Measurements from ENCODE around the gene USH2A. TPM values are rescaled to one million over a fixed set of nuclear protein-coding genes. Genes with fewer than 3 reads are reported as not detected.

Gene USH2A
- total RNA-seq, 1 experiment from 2014 or later = not detected

DNA sequence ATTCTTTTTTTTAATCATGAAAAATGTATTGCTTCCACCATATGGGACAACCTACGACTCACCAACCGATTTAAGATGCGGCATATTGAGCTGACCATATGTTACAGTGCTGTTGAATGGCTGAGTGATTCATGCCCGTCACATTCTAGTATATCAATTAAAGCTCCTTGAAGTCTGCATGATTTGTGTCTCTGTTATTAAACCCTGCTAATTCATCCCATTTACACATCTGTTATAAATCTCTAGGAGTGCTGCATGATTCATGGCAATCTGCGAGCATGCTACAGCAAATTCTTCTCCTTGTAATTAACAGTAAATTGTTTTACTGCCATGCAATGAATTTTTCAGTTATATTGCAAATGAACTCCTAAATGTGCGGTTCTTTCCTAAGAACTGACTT is 239.8 kb downstream of the USH2A start (continued):
- no peak for TF ChIP-seq EGR1 (IDR thresholded peaks at IDR 0.05; ENCODE audit: low read depth)
- no peak for TF ChIP-seq ZNF274 (IDR thresholded peaks at IDR 0.05; ENCODE audit: low read depth, low read length)
- TF ChIP-seq, protein P1, sequence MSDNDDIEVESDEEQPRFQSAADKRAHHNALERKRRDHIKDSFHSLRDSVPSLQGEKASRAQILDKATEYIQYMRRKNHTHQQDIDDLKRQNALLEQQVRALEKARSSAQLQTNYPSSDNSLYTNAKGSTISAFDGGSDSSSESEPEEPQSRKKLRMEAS (IDR thresholded peaks at IDR 0.05) = no peak
- no peak for TF ChIP-seq JUND (IDR thresholded peaks at IDR 0.05)
- TF ChIP-seq FOSL1 (IDR thresholded peaks at IDR 0.05; ENCODE audit: low read depth) = no peak

DNA sequence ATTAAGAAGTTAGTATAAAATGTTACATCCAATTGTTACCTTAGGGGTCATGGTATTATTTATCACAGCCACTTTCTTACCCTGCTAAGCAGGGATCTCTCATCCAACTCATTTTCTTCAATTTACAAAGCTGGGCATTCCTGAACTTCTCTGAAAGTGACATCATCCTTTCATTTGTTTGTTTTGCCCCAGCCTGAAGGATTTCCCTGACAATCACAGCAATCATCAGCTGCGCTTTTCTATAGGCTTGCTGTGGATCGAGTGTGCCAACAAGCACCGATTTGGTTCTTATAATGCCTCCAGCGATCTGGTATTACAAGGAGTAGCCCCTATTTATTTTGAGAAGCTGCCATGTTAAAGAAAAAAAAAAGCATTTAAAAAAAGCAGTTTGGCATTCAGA is 240.2 kb downstream of the USH2A start:
- ChIA-PET CTCF (no interaction called here), POLR2A (no interaction called here), RAD21 (ENCODE audit: low non-redundant PET in 1 of 2, low total read pairs in 2 of 2, uncharacterized antibody in 2 of 2, unreplicated experiment in 2 of 2) (no interaction called here)
- Histone ChIP-seq H4K20me1 (ENCODE audit: insufficient read depth) (no peaks in the 10 kb centered on the region), H3K27ac (ENCODE audit: low read depth, low read length) (no peak overlapping the region), H3K27me3 (ENCODE audit: insufficient read depth, low read length) (no peaks in the 10 kb centered on the region), H3K4me1 (ENCODE audit: control insufficient read depth in 1 of 2, insufficient read depth in 2 of 2, low read length in 2 of 2) (no peaks in the 10 kb centered on the region), H3K36me3 (ENCODE audit: control insufficient read depth in 1 of 2, insufficient read depth in 2 of 2, low read length in 2 of 2) (no peaks in the 10 kb centered on the region), H3K9me2 (ENCODE audit: insufficient read depth) (no peaks in the 10 kb centered on the region), H3K4me2 (ENCODE audit: low read length) (no peak overlapping the region), H3K9ac (ENCODE audit: low read length) (no peak overlapping the region), H3K9me3 (ENCODE audit: control insufficient read depth in 1 of 2, insufficient read depth in 1 of 2, low read depth in 1 of 2, low read length in 2 of 2) (no peaks in the 10 kb centered on the region; a peak in 1 of 4 replicates), H3K79me2 (ENCODE audit: insufficient read depth, low read length) (no peaks in the 10 kb centered on the region), H3K4me3 (replicated peaks in 1 of 2; ENCODE audit: low read depth in 1 of 2, low read length in 2 of 2) (no peak overlapping the region), H2AFZ (ENCODE audit: low read depth, low read length, poor library complexity, severe bottlenecking) (no peak overlapping the region)
- TF ChIP-seq CEBPB (IDR thresholded peaks at IDR 0.05; ENCODE audit: low read depth) = no peak
- TF ChIP-seq EZH2 (IDR thresholded peaks at IDR 0.05) = no peak
- TF ChIP-seq EZH2phosphoT487 (IDR thresholded peaks at IDR 0.05; ENCODE audit: borderline replicate concordance) = no peak
- no peak for TF ChIP-seq SIN3A (IDR thresholded peaks at IDR 0.05; ENCODE audit: low read depth)
- TF ChIP-seq YY1 (IDR thresholded peaks at IDR 0.05; ENCODE audit: extremely low read depth, insufficient replicate concordance, low read depth, low read length) = no peak
- DNase-seq (ENCODE audit: low read depth, low spot score) = no peak
- intact Hi-C loops (cut with micrococcal nuclease) = no loop called here
- ATAC-seq = no peak
- BruUV-seq (replicated peaks) = no TSS peak

DNA sequence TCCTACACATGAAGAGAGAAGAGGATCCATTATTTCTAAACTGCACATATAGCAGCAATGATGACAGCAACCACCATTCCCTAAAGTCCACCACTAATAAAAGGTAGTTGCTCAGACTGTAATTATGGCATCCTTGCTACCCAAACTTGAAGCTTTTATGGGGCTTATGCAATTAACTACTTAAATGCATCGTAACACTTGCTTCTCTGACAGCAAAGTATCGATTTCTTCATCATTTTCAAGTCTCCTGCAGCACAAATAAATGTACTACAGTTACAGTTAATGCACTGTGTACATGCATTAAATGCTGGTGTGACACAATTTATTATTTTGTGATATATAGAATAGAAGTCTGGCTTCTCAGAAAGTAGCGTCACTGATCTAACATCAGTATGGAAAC is 241.7 kb downstream of the USH2A start:
- H3K4me3 ChIP-seq (replicated peaks in 1 of 2; ENCODE audit: low read depth in 1 of 2, low read length in 2 of 2) = no peak overlapping the region
- ChIA-PET POLR2A (no interaction called here), CTCF (no interaction called here), RAD21 (ENCODE audit: low non-redundant PET in 1 of 2, low total read pairs in 2 of 2, uncharacterized antibody in 2 of 2, unreplicated experiment in 2 of 2) (no interaction called here)
- no peak overlapping the region for H3K27ac ChIP-seq (ENCODE audit: low read depth, low read length)
- H3K79me2 ChIP-seq (ENCODE audit: insufficient read depth, low read length) = no peaks in the 10 kb centered on the region
- H3K4me1 ChIP-seq (ENCODE audit: control insufficient read depth in 1 of 2, insufficient read depth in 2 of 2, low read length in 2 of 2) = no peaks in the 10 kb centered on the region
- intact Hi-C loops (cut with micrococcal nuclease) = no loop called here
- H3K9me3 ChIP-seq (ENCODE audit: control insufficient read depth in 1 of 2, insufficient read depth in 1 of 2, low read depth in 1 of 2, low read length in 2 of 2) = no peaks in the 10 kb centered on the region; a peak in 1 of 4 replicates
- H4K20me1 ChIP-seq (ENCODE audit: insufficient read depth) = no peaks in the 10 kb centered on the region
- BruUV-seq (replicated peaks) = no TSS peak
- H2AFZ ChIP-seq (ENCODE audit: low read depth, low read length, poor library complexity, severe bottlenecking) = no peak overlapping the region
- H3K27me3 ChIP-seq (ENCODE audit: insufficient read depth, low read length) = no peaks in the 10 kb centered on the region
- no peaks in the 10 kb centered on the region for H3K36me3 ChIP-seq (ENCODE audit: control insufficient read depth in 1 of 2, insufficient read depth in 2 of 2, low read length in 2 of 2)
- no peak for TF ChIP-seq FOSL1 (IDR thresholded peaks at IDR 0.05; ENCODE audit: low read depth)
- TF ChIP-seq POLR2A (IDR thresholded peaks at IDR 0.05; ENCODE audit: borderline replicate concordance, extremely low read depth, insufficient read depth, insufficient read length) = no peak
- no peak for TF ChIP-seq TCF7L2 (IDR thresholded peaks at IDR 0.05; ENCODE audit: borderline replicate concordance, extremely low read depth, insufficient read depth, insufficient read length)
- TF ChIP-seq JUND (IDR thresholded peaks at IDR 0.05) = no peak
- no peak for TF ChIP-seq CBX3 (IDR thresholded peaks at IDR 0.05; ENCODE audit: low read depth)
- TF ChIP-seq ELF1 (IDR thresholded peaks at IDR 0.05; ENCODE audit: borderline replicate concordance, low read depth) = no peak
- TF ChIP-seq SRF (IDR thresholded peaks at IDR 0.05; ENCODE audit: low read depth) = no peak
- no peak overlapping the region for H3K4me2 ChIP-seq (ENCODE audit: low read length)
- DNase-seq (ENCODE audit: low read depth, low spot score) (no peak), ATAC-seq (no peak)
- no peaks in the 10 kb centered on the region for H3K9me2 ChIP-seq (ENCODE audit: insufficient read depth)
- H3K9ac ChIP-seq (ENCODE audit: low read length) = no peak overlapping the region

Measured in HCT116 (cell line).